A204.1 (cell line): Measurements from ENCODE around the gene AKAP6.
A peak's percentile ranks its signal among the peaks of the same experiment; 100 is the strongest.

ENCODE experiments used
- FAIRE-seq: peaks from 2 replicates; lab custom pipeline; 2012; peaks lifted over from hg19 to GRCh38; lab: Jason Lieb, UNC

AKAP6 gene

DNA sequence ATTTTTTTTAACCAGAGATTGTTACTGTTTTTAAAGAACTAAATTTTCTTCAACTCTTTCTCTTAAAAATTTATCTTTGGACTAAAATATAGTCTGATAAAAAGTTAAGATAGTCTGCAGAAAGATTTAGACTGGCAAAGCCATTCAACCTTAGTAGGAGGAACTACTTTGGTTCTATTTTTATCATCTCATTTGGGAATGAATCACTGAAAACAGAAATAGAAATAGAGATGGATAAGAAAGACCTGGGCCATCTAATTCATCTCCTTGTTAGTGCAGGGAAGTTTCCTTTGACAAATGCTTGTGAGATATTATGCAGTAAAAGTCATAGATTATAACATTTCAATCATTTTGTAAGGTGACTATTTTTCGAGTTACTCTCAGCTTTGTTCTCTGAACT lies 346.3 kb downstream of the AKAP6 start:
- FAIRE-seq: no peak

- no peak for FAIRE-seq
Measured at GRCh38 chr14:32677129-32677780, 348.2 kb downstream of the AKAP6 start.

- FAIRE-seq: no peak
Measured at GRCh38 chr14:32678088-32678487, 349.0 kb downstream of the AKAP6 start.

DNA sequence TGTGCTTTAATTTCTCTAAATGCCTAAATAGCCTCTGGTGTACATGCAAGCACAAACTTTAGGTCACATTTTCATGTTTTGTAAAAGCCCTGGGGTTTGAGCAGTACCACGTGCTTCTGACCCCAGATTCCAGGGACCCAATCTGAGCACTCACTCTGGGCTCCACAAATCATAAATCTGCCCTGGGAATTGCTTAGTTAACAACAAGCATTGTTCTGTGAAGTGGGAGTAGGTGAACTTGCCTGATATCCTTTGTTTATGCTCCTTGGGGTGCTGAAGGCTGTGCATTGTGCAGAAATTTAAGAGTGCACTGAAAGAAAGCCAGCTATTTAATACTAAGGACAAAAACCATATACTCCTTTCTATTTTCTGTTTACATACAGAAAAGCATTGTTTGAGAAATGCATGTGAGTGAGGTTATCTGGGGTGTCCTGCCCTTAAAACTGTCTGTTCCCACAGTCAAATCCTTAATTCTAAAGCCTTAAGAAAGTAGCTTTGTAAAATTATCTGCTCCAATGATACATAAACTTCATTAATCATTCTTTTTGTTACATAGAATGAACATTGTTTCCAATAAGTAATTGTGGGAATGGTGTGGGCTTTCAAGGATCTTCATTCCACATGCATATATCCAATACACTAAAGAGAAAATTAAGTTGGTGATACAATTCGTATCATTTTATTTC lies 351.0 kb downstream of the AKAP6 start:
- FAIRE-seq: no peak

DNA sequence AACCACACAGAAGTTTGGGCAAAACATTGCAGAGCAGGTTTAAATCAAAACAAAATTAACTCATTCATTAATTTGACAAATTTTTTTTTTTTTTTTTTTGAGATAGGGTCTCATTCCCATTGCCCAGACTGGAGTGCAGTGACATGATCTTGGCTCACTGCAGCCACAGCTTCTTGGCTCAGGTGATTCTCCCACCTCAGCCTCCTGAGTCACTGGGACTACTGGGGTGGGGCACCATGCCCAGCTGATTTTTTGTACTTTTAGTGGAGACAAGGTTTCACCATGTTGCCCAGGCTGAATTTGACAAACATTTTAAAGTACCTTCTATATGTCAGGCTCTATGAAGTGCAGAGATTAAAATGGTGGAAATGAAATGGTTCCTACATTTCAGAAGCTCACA lies 352.5 kb downstream of the AKAP6 start:
- FAIRE-seq: no peak

DNA sequence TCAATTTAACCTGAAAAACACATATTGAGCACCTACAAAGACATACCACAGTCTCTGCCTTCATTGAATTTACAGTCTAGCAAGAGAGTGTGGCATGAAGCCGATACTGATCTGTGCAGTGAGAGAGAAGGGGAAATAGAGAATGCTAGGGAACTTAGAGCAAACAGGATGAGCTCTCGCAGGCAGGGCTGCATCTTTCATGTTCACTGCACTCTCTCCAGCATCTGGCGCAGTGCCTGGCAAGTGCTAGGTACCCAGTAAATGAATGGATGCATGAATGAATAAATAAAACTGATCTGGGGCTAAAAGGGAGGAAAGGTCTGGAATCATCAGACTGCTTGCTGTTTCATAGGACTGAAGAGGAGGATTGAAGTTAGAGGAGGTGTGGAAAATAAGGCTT lies 353.1 kb downstream of the AKAP6 start:
- FAIRE-seq: no peak

DNA sequence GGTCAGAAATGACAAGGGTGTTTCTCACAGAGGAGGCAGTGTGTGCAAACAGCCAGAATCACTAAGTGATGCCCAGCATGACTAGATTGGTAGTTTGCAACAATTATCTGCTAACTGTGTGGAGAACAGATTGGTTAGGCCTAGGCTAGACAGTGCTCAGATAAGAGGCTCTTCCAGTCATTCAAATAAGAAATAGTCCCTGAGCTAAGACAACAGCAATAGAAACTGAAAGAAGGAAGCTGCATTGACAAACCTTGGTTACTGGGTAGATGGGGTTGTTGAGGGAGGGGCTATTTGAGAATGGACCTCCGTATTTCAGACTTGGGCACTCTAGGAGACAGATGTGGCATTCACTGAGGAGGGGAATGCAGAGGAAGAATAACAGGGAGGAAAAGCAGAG lies 354.6 kb downstream of the AKAP6 start:
- no peak for FAIRE-seq

DNA sequence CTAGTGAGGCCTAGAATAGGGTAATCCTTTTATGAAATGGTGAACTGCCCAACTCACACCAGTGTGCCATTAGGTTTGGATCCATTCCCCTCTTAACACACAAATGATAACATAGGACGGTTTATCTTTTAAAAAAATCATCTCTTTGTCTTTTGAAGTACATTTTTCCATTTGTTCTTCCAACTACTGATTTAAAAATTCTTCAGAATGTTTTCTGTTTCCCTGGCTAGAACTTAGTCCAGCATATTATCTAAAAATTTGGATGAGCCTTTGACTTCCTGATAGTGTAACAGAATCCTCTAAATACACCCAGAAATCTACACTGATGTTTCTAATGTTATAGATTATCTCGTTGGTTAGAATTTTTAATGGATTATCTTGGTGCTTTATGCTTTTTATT lies 359.8 kb downstream of the AKAP6 start:
- peak; percentile 40 for FAIRE-seq

GRCh38 chr14:32692441-32692840 lies 363.3 kb downstream of the AKAP6 start:
- FAIRE-seq: peak; percentile 49

DNA sequence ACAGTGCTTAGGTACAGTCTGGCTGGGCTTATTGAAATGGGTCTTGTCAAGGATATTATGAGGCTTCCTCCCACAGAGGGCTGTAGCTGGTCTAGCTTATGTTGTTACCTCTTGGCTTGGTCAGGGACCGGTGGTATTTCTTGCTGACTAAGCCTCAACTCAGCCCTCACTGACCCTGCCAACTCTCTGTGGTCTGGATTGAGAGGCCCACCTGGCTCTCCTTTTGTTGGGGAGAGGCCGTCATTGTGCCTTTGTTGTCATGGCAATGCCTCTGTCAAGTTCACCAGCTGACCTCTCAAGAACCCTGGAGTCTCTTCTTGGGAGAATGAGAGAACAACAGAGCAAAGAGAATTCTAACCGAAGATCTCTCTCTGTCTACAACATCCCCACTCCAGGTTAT lies 364.0 kb downstream of the AKAP6 start:
- FAIRE-seq: no peak

DNA sequence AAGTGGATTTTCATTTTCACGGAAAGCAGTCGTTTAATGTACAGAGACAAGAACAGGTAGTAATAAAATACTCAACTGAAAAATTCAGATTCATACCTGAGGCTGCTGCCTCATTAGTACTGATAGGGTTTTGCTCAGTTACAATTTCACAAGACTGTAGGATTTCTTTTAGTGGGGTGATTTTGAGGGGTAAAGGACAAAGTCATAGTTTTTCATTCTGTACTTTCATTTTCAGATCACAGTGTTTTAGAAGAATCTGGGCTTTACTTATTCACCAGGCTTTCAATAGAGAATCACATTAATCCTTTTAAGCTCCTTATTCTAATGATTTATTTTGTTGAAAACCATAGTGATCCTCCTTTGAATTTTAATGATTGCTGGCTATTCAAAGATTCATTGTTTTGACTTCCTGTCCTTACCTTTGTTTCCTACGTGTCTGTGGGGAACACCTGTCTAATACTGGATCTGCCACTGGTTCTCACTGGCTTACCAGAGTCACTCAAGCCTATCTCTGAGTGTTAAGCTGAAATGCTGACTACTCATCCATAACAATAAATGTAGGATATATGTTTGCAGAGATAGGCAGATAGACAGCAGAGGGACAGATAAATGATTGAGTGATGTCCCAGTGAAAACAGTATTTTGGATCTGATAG lies 365.8 kb downstream of the AKAP6 start:
- no peak for FAIRE-seq

GRCh38 chr14:32696325-32697091 lies 367.4 kb downstream of the AKAP6 start:
- no peak for FAIRE-seq

DNA sequence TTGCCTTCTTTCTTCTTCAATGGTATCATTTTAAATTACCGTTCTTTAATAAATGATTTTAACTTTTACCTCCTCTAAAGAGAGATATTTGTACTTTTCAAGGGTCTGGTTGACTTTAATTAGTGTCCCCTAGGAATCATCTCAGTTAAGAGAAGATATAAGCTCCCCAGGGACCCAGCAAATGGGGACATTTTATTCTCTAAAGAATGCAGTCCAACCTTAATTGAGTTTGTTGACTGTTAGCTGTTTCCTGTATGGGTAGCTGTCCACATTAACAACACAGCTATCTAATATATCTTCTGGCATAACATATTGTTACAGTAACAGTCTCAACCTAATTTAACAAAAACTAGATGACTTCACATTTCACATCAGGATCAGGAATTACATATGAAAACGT lies 368.0 kb downstream of the AKAP6 start:
- no peak for FAIRE-seq

- FAIRE-seq: no peak
Measured at GRCh38 chr14:32697704-32698103, 368.6 kb downstream of the AKAP6 start.

GRCh38 chr14:32698831-32699230 lies 369.7 kb downstream of the AKAP6 start:
- FAIRE-seq: no peak

GRCh38 chr14:32701475-32701874 lies 372.4 kb downstream of the AKAP6 start:
- no peak for FAIRE-seq

DNA sequence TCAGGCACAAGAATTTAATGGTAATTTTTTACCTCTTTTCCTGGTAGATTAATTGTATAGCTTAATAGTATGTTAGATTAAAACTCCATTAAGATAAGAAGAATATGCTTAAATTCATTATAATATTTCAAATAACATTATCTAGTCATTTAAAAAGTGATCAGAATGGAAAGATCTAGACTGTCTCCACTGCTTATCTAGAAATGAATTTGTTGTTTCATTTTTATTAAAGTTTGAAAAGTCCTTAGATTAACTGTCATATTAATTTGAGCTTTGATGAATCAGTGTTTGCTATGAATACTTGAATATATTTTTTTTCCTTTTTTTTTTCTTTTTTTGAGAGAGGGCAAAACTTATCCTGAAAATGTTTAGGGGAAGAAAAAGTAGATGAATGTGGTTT lies 373.0 kb downstream of the AKAP6 start:
- peak; percentile 97 for FAIRE-seq

- peak; percentile 6 for FAIRE-seq
Measured at GRCh38 chr14:32702562-32702961, 373.5 kb downstream of the AKAP6 start.

- no peak for FAIRE-seq
Measured at GRCh38 chr14:32703183-32703621, 374.1 kb downstream of the AKAP6 start.

GRCh38 chr14:32706721-32707519 lies 377.8 kb downstream of the AKAP6 start:
- FAIRE-seq: peak; percentile 96

GRCh38 chr14:32707742-32708500 lies 378.8 kb downstream of the AKAP6 start:
- FAIRE-seq: peak; percentile 3
